Measurements from ENCODE around the gene CDH4.

CDH4 gene

DNA sequence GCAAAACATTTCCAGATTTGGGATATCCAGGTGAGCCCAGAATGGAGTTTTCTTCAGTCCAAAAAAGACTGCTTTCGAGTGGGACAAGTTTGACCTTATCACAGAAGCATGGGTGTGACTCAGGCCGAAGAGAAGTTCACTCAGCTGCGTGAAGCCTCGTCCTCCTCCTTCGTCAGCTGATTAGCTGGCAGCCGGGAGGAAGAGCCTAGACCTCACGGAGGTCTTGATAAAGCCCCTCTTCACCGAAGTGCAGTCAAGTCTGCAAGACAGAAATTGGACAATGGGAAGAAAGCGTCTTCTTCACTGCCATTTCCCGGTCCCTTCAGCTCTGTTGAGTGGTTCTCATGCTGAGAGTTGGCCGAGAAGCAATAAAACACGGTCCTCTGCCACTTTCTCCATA is 449.7 kb downstream of the CDH4 start:
- FAIRE-seq = no peak

DNA sequence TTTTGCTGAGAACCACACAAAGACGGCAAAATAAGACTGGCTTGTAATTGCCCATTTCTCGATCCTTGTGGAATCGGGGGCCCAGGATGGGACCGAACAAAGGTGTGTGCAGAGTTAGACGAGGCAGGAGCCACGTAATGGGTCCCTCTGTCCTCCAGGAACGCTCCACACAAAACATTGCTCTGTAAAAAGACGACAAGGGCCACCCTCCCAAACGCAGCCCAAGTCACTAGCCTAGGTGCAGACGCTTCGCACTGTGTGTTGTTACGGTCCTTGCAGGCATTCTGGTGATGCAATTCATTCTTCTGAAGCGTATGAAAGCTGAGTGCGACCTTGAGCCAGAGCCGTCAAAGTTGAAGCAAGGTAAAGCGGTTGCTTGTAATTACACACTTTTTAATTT is 450.2 kb downstream of the CDH4 start:
- no peak for FAIRE-seq

DNA sequence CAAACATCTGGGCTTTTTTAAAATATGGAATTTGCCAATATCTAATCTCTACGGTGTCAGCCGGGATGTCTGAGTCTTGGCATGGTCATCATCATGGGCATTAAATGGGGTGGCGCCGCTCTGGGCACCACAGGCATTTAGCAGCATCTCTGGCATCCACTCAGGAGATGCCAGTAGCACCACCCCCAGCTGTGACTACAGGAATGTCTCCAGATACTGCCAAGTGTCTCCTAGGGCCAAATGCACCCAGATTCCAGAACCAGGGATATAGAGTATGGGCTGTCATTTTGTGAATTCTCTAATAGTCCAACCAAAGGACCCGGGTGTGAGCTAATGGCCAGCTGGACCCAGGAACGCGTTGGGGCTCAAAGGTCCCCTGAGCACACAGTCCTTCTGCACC is 452.6 kb downstream of the CDH4 start:
- FAIRE-seq = no peak

DNA sequence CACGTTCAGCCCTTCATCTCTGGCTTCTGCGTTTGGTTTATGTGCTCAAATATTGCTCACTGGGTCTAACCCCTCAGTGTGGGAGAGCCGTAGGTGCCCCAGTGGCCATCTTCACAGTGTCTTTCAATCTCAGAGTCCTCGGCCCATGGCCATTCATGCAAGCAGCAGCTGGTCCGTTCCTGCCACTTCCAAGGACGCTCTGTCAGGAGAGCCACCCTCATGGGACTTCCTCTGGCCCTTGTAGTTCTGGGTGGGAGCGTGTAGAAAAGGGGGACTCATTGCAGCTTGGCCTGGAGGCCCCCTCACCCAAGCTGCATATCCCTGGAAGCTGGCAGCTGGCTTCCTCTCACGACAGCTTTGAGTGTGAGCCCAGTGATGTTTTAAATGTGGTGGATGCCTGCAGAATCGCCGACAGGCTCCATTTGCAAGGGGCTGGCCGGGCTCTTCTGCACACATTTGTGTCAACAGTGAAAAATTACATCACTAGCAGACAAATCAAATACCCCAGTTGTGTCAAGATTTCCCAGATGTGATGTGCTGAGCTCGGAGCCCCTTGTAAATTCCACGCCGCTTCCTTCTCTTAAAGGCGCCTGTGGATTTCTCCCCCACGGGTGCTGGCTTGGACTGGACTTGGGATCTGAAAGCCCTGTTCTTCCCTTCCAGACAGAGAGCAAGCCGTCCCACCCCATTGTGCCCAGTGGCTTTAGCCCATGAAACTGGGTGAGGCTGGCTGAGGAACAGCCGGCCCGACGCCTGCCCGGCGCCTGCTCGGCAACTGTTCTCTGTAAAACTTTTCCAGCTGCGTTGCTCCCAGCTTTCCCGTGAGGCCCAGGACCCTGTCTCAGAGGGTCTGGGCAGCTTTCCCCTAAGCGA is 453.6 kb downstream of the CDH4 start:
- FAIRE-seq = no peak

DNA sequence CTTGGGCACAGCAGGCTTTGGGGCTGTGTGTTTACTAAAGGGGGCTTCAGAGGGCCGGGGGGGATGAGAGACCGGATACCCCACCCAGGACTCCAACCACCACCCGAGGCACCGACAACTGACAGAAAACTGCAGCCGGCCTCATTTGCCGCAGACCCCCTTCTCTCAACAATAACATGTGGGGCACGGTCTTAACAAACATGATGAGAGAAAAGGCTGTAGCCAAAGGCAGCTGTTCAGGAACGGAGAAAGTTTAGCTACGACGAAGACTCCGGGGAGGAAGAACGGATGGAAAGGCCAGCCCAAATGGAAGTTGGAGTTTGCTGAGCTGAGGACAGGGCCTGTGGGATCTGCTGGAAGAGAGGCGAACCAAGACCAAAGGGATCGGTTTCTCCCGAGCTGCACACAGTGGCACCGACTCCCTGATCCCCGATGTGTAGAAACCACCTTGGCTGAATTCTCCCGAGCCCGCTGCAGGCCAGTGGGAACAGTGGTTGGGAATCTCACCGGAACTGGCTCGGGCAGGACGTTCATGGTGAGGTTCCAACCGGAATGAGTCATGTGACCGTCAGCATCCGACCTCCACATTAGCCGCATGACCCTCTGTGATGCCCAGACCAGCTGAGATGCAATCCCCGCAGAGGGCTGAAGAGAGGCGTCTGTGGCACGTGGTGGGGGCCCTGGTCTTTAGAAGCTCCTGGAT is 454.3 kb downstream of the CDH4 start:
- FAIRE-seq = no peak

DNA sequence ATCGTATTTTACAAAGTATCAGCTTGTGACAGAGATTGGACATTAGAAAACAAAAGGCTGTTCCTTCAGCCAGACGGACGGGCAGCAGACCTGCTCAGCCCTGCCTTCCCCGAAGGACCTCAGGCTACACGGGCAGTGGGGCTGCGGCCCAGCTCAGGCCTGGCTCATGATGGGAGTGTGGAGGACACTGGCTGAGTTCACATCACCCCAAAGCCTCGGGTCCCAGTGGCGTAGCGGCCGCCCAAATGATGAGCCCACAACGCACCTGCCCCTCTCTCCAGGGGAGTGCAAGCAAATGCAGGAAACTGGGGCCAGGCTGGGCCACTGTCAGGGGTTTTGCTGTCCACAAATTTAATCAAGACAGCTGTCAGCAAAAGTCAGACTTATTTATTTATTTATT is 456.8 kb downstream of the CDH4 start:
- no peak for FAIRE-seq

DNA sequence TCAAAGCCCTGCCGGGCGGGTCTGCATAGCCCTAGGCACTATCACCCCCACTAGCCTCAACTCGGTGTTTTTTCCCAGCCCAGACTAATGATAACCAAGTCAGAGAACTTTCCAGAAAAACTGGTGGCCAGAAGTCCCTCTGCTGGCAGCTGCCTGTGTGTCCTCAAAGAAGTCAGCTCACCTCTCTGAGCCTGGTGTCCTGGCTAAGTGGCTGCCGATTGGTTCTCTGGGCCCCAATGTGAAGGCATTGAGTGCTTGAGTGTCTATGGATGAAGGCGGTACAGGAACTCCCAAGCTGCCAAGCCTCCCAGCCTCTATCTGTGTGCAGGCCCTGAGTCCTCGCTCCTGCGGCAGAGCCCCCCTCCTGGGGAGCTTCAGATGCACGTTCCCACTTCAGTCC is 458.0 kb downstream of the CDH4 start:
- FAIRE-seq = no peak

DNA sequence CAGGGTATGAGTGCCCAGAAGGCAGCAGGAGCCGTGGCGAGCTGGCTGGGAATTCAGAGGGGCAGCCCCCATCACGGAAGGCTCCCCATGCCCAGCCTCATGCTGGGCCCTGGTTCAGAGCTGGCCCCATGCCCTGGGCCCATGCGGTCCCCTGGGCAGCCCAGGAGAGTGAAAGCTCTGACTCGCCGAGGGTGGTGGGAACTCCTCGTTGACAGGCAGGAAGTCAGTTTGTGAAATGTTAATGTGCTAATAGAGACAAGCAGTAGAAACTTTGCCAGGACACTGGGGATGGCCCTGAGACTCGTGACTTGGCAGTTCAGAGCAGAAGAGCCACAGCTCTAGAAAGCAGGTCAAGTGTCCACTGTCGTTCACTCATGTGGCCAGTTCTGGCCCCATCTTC is 460.6 kb downstream of the CDH4 start:
- no peak for FAIRE-seq

DNA sequence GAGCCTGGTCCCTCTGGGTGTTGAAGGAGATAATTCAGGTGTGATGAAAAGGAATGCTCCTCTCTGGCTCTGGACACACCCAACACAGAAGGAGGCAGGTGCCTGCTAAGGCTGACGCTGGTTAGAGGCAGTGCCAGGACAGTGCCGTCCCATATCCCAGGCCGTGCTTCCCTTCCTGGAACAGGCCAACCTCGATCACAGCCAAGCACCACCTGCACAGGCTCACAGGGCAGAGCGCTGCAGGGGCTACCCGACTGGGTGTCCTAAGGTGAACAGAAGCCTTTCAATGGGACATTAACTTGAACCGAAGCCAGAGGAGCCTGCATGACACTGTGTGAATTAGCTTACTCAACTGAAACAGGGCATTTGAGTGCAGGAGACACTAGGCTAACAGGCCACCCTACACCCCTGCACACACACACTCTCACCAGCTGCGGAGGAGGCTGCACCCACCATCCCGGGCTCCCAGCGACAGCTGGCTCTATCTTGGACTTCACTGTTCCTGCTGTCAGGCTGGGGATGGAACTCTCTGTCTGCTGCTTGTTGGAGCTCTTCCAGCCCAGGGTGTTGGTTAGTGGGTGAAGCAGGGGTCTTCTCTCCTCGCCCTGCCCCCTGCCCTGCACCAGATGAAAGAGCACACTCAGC is 466.4 kb downstream of the CDH4 start:
- no peak for FAIRE-seq

DNA sequence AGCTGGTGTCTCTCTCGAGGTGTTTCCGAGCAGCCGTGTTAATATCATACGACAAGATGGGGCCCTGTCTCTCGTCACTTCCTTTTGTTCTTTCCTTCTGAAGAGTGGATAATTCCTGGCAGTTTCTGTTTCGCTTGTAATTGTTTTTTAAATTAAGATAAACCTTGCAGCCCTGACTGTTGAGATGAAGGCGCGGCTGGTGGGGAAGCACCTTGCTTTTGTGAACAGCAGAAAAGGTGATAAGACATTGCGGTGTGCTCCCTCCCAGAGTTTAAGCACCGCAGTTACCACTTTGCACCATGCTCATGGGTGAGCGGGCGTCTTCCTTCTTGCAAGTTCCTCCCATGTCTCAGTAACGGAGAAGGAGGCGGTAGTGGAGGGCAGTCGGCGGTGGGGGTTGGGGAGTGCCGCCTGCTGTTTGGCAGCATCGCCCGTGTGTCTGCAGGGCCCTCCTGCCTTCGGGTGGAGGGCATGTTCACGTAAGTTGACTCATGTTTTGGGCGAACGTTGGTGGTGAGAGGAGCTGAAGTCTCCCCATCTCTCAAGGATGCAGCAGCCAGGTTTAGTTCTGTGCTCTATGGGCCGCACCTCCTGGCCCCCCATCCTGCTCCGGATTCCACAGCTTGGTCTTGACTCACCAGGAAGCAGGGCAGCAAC is 467.8 kb downstream of the CDH4 start:
- FAIRE-seq = no peak

DNA sequence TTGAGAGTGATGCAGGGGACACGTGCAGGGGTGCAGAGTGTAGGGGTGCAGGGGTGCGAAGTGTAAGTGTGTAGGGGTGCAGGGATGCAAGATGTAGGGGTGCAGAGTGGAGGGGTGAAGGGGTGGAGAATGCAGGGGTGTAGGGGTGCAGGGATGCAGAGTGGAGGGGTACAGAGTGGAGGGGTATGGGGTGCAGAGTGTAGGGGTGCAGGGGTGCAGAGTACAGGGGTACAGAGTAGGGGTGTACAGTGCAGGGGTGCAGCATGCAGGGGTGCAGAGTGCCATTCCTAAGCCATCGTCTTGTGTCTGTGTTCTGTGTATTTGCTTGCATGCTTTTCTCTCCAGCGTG is 468.3 kb downstream of the CDH4 start:
- no peak for FAIRE-seq

DNA sequence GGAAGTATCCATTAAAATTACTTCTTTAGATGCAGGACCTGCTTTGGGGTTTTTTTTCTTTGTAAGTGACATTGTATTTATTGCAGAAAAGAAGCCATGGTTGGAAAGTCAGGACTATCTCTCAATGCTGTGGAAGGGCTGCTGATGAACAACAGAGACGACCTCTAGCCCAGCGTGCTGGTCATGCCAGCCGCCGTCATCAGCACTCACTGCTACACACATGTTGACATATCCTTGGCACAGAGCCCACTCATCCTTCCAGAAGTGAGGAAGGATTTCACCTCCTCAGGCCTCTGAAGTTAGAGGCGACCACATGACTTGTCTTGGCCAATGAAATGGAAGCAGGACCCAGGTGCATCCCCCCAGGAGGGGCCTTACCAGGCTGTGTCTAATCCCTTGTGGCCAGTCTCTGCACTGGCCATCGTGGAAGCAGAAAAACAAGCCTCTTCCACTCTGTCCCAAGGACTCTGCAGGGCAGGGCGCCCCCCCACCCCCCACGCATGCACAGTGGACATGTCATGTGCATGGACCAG is 470.2 kb downstream of the CDH4 start:
- no peak for FAIRE-seq

DNA sequence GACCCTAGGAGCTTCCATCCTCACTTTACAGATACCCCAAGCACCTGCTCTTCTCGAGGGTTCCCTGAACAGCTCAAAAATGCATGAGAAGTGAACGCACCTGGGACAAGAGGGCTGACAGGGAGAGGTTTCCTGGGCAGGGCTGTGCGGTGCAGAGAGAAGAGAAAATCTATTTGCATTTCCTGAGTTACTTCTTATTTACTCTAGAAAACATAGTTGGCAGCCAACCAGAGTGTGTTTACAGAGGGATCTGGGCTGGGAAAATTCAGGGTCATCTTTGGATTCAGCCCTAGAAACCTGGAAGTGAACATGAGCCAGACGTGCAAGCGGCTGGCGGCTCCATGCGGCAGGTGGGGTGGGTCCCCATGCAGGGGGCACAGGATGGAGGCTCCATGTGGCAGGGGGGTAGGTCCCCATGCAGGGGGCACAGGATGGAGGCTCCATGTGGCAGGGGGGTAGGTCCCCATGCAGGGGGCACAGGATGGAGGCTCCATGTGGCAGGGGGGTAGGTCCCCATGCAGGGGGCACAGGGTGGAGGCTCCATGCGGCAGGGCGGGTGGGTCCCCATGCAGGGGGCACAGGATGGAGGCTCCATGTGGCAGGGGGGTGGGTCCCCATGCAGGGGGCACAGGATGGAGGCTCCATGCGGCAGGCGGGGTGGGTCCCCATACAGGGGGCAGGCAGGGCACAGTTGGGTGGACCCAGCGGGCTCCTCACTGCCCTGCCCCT is 471.6 kb downstream of the CDH4 start:
- FAIRE-seq = no peak

DNA sequence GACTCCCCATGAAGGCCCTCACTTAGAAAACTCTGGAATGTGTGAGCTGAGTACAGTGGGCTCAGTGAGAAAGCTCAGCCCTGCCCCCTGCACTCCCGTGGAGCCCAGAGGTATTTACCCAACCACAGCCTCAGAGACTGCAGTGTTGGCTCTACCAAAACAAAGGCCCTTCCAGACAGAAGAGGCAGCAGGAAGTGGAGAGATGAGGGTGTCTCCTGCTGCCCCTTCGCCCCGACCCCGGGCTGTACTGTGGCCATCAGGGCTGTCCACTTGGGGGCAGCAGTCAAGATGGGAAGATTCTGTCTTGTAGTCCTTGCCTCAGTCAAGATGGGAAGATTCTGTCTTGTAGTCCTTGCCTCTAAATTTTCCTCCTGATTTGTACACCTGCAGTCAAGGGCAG is 472.3 kb downstream of the CDH4 start:
- FAIRE-seq = no peak

DNA sequence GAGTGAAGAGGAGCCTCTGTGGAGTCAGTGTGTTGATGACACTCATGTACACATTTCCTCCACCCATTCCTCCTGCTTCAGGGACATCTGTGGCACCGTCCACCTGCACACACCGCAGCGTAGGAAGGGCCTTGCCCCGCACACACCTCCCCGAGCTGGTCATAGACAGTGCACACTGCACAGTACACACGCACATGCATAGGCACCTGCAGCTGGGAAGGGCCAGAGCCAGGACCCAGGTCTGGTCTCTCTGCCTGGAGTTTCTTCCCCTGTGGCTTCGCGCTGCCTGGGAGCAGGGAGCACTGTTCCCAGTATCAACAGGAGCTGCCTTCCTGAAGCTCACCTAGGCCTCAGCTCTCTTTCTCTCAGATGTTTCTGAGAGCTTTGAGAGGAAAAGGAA is 473.1 kb downstream of the CDH4 start:
- no peak for FAIRE-seq

DNA sequence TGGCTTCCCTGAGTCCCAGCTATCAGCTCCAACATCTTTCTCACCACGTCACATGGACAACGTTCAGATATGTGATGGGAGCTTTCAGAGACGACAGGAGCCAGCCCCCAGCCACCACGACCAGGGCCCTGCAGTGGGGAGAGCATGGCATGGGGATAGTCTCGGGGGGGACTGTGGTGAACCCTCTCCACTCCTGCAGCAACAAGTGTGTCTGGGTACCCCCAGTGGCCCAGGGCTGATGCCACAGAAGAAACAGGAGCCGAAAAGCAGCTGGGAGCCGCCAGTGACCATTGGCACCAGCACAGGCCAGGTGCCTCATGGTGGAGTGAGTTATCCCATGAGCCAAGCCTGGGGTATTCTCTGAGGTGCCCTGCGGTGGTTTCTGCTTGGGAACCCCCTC is 473.9 kb downstream of the CDH4 start:
- no peak for FAIRE-seq

DNA sequence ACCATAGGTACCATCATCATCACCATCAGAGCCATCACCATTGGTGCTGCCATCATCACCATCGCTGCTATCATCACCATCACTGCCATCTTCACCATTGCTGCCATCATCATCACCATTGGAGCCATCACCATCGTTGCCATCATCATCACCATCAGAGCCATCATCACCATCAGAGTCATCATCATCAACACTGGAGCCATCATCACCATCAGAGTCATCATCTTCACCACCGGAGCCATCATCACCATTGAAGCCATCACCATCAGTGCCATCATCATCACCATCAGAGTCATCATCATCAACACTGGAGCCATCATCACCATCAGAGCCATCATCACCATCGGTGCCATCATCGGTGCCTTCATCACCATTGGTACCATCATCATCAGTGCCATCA is 474.9 kb downstream of the CDH4 start:
- FAIRE-seq = no peak

DNA sequence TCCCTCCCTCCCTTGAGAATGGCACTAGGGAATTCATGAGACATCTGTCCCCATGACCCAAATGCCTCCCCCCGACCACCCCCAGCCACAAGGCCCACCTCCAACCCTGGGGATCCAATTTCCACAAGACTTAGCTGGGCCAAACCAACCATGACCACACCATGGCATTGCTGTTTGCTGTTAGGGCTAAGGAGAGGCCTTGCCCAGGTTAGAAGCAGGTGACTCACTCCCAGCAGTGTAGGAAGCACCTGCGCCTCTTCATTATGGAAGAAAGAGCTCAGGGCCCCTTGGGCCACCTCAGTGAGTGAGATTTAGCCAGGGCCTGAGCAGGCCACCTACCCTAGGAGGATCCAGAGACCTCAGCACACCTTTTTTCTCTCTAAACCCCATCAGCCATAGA is 475.7 kb downstream of the CDH4 start:
- FAIRE-seq = no peak

DNA sequence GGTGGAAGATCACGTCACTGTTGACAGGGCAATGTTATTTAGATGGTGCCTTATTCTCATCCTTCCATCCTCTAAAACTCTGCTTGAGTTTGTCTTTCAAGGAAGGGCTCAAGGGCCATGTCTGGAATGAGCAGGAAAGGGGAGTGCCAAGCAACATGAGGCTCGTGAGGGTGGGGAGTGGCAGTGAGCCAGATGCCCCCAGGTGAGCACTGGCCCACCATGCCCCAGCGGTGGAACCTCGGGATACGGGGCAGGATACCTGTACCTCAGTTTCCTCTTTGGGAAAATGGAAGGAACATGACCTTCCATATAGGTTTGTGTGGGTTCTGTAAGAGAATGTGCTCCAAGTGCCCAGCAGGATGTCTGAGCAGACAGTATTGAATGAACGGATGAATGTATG is 476.3 kb downstream of the CDH4 start:
- no peak for FAIRE-seq

DNA sequence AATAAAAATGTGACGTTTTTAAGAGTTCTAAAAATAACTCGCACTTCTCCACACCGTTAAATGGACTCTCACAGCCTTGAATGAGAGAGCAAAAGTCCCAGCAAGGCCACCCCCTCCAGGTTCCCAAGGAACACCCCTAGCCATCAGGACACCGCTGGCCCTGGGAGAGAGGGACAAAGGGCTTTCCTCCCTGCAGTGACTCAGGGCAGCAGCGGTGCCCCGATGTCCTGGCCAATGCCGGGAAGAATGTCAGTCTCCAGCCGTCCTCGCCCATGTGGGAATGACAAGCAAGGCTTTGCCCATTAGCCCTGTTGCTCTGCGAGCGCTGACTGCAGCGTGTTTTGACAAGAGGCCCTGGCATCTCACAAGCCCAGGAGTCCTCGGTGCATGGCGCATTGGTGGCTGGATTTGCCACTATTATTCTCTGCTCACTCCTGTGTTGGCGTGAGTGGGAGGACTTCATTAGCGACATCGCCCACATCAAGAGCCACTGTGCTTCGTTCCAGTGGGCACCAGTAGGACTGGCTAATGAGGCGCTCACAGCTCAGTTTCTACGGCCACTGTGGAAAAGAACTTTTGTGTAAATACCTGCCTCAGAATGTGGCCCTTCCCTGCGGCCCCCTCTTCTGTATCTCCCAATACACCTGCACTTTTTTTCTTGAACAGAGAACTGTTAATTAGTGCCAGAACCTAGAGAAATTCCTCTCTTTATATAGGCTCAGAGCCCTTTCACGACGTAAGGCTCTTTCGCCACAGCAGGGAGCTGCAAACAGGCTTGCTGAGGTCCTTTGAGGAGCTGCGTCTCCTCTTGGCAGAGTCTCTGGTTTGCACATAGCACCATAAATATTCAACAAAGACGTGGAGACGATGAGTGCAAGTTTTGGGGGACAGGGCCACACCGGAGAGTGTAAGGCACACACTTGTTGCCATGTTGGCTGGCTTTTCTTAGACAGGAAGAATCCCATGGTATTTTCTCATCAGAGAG is 477.0 kb downstream of the CDH4 start:
- no peak for FAIRE-seq

DNA sequence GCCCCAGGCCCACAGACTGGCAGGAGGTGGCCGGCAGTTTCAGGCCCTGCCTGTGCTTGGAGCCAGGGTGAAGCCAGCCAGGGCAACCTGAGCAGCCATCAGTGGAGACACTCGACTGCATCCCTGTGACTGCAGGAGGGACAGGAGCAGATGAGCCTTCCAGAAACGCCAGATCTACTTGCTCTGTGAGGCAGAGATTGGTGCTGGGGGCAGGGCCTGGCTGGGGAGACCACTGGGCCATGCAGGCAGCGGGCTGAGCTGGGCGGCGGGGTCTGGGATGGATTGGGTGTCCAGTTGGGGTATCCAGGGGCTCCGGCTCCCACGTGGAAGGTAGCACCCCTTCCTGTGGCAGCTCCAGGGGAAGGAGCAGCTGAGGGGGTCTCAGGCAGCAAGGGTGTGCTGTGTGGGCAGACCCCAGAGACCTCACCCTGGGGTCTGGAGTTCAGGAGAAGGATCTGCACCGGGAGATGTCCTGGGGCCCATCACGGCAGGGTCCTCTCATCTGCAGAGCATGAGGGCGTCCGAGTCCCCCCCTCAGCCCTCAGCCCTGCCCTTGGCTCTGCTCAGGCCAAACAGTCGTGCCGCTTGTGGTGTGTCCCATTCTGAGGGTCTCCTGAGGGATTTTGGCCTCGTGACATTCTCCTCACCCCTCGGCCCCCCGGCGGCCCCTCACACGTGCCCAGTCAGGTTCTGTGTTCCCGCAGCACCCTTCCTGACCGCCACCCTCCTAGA is 478.7 kb downstream of the CDH4 start:
- no peak for FAIRE-seq

Data from TTC549 (cell line).